ENCODE results near the gene TUBA3C.

DNA sequence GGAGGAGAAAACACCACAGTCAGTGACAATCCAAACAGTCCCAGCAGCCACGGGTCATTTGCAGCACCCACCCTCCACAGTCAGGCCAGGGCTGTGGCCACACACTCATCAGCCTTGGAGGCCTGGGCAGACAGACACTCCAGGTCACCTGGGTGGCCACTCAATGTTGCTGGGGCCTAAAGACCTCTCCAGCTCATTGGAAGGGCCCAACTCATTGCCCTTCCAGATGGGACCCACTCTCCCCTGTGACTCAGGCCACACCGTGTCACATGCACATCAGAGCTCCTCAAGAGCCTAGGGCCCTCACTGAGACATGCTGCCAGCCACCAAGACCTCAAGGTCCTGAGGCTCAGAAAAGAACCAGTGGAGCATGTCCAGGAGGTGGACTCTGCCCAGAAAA, 22.4 kb downstream of the TUBA3C start:
- TF ChIP-seq, protein P1, sequence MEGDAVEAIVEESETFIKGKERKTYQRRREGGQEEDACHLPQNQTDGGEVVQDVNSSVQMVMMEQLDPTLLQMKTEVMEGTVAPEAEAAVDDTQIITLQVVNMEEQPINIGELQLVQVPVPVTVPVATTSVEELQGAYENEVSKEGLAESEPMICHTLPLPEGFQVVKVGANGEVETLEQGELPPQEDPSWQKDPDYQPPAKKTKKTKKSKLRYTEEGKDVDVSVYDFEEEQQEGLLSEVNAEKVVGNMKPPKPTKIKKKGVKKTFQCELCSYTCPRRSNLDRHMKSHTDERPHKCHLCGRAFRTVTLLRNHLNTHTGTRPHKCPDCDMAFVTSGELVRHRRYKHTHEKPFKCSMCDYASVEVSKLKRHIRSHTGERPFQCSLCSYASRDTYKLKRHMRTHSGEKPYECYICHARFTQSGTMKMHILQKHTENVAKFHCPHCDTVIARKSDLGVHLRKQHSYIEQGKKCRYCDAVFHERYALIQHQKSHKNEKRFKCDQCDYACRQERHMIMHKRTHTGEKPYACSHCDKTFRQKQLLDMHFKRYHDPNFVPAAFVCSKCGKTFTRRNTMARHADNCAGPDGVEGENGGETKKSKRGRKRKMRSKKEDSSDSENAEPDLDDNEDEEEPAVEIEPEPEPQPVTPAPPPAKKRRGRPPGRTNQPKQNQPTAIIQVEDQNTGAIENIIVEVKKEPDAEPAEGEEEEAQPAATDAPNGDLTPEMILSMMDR (IDR thresholded peaks at IDR 0.05; ENCODE audit: low read depth, low read length), result no peak
- TF ChIP-seq POLR2A (IDR thresholded peaks at IDR 0.05; ENCODE audit: extremely low read depth, insufficient read length), result no peak
